8988T (cell line): Measurements from ENCODE around the gene NSUN7.

Source experiments
- DNase-seq: peaks from one replicate; pipeline ENCODE4 v3.0.0; 2011

The NSUN7 gene

DNA sequence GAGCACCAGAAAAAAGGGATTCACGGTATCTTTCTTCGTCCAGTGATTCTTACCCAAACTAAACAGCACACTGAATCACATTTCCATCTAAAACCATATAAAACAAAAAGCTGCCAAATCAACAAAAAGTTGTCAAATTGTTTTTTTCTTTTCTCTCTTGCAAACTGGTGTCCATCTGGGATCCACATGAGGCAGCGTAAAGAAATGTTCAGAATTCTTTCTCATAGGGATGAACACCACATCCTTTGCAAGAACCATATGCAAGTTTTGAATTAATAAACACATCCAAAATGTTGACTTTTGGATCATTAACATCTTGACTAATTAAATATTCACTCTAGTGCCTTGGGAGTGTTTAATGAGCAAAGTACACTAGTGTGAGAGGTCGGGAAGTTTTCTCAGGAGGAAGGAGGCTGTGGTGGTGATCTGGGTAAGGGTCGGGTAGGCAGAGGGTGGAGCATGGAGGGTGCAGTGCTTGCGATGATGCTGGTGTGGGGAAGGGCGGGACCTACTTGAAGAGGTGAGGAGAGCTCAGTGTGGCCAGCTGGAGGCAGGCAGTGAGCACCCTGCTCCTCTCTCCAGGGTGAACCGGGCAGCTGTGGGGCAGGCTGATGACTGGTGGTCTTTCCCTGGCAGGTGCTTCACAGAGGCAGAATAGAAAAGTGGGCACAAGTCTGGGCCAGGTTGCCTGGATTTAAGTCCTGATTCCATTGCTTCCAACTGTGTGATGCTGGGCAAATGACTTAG lies 72.8 kb downstream of the NSUN7 start:
- no peak for DNase-seq

DNA sequence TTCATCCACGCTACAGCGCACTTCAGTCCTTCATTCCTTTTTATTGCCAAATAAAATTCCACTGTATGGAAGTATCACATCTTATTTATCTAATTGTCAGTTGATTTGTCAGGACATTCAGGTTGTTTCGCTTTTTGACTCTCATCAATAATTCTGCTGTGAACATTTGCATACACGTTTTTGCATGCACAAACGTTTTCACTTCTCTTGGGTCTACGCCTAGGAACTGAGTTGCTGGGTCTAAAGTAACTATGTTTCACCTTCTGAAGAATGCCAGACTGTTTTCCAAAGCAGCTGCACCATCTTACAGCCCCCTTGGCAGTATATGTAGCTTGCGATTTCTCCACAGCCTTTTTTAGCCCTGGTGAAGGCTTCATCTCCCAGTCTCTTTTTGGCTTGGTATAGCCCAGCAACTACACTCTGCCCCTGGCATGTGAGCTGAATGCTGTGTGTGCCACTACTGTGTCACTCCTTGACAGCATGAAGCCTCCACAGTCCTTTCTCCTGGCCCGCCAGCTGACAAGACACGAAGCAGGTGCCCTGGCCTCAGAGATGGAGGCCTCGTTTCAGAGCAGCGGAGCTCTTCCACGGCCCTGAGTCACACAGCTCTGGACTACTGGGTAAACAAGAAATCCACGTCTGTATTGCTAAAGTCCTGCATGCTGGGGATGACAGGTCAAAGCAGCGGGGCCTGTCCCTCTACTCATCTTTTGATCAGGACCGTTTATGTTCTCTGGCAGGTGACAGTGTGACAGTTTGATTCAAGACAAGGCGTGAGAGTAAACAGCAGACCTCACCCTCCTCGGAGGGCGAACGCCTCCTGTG lies 75.5 kb downstream of the NSUN7 start:
- DNase-seq: no peak

DNA sequence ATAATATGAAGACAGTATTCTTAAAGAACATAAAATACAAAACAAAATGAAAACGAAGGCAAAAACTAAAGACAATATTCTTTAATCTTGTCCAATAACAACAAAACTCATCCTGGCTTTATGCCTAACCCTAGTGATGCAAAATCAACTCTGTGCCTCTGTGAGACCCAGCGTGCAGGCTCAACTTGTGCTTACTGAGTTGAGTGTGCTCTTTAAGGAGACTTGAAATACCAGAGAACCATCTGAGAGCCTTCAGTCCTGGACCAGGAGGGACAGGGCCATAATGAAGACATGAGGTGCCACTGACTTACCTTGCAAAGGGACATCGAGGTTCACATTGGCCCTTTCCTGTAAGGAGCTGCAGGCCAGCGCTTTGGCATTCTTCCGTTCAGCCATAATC lies 77.1 kb downstream of the NSUN7 start:
- no peak for DNase-seq

DNA sequence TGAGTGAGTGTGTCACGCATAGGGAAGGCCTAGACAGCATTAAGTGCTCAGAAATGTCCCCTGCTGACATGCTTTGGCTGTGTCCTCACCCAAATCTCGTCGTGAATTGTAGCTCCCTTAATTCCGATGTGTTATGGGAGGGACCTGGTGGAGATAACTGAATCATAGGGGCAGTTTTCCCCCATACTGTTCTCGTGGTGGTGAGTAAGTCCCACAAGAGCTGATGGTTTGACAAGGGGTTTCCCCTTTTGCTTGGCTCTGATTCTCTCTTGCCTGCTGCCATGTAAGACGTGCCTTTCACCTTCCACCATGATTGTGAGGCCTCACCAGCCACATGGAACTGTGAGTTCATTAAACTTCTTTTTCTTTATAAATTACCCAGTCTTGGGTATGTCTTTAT lies 78.0 kb downstream of the NSUN7 start:
- no peak for DNase-seq

DNA sequence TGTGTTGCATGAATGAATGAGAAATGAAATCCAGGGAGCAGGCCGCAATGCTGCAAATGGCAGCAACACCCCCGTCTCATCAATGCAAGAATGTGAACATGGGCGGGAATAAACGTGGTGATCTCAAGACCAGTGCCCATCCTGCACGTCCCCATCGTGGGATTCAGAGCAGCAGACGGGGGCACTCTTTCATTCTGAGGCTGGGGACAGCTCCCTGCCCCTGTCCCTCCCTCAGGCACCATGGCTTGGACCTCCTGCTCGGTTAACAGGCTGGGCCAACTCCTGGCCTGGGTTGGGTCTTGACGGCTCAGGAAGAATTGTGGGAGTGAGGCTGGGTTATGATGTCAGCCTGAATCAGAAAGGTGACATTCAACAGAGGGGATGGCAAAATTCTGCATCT lies 78.9 kb downstream of the NSUN7 start:
- no peak for DNase-seq

DNA sequence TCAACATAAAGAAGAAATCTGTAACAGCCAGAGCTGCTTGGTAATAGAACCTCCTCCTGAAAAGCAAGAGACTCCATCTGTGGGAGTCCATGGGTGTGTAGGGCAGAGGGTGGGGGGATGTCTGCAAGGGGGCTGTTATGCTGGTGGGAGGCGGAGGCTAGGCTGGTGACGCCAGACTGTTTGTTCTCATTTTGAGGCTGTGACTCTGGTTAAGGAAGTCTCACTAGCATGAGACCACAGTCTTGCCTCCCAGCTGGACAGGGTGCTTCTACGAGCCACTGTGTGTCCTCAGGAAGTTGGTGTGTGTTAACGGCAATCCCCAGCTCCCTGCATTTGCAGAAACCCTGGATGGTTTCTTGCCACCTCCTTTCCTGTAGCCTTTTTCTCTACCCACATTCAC lies 79.8 kb downstream of the NSUN7 start:
- no peak for DNase-seq

DNA sequence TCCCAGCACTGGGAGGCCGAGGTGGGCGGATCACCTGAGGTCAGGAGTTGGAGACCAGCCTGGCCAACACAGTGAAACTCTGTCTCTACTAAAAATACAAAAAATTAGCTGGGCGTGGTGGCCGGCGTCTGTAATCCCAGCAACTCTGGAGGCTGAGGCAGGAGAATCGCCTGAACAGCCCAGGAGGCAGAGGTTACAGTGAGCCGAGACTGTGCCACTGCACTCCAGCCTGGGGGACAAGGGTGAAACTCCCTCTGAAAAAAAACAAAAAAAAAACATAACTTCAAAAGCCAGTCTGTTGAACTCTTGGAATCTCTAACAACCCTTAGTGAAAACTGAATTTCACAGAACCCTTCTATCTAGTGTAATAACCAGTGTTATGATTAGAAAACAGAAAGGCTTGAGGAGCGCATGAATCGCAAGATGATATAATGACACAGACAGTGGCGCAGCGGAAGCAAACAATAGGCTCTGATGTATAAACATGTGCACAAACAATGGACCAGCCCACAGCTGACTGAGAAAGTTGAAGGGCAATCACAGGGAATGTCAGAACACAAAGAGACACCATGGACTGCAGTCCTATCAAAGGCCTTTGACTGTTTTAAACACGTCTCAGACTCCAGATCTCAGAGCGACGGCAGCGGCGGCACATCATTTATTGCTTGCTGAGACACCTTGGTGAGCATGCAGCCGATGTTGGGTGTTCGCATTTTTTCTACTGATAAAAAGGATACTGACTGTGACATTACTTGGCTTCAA lies 81.6 kb downstream of the NSUN7 start:
- DNase-seq: no peak

DNA sequence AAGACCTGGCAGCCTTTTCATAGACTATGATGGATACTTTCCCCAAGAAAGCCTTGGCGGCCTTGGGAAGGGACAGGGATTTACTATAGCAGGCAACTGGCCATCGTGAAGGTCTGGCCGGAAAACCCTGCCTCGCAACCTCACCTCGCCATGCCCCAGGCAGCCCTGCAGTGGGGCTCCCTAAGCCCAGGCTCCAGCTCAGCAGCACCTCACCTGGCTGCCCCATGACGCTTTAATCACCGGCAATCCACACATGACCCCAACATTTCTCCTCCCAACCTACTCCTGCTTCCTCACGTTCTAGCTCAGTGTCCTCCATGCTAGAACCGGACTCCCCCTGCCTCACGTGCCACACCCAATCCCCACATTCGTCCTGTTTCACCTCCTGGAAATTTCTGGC lies 82.4 kb downstream of the NSUN7 start:
- DNase-seq: no peak

DNA sequence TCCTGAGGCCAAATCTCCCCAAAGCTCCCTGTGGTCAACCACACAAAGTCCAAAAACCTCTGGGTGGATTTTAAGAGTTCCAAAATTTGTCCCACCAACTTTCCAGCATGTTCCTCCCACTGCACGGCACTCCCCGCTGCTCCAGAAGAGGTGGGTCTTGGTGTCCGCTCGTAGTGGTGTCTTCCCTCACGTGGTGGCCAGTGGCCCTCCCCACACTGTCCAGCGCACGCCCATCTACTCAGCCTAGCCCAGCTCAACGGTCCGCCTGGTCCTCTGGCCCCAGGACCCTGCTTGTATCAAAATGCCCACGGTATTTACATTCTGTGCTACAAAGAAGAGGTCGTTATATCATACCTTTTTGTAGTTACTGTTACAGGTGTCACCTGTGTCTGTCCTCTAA lies 83.5 kb downstream of the NSUN7 start:
- DNase-seq: no peak

DNA sequence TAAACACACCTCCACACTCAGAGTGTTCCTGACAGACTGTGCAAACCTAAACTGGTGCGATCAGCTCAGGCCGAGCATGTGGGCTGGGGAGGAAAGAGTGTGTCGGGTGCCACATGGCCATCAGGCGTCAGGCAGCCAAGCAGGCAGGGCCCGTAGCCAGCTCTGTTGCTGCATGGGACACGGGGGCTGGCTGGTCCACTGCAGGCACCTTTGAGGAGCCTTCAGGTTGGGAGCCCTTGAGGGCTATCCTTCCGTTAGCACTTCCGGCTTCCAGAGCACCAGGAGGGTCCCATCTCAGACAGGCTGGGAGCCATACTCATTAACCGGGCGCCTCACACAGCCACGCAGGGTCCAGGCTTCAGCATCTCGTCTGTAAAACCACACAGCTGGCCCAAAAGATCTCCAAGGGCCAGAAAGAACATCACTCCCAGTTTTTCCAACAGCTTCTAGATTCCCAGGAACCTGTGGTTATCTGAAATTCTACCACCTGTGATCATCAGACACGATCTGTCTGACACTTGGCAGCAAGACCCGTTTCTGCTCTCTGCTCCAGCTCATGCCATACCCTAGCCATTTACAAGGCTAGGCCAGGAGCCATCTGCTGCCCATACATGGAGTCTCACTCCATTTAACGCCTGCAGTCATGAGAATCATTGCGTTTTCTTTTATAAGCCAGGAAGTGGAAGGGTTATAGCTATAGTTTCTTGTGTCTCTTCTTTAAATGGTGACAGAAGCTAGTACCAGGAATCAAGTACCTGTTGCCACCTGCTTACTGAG lies 87.5 kb downstream of the NSUN7 start:
- no peak for DNase-seq

DNA sequence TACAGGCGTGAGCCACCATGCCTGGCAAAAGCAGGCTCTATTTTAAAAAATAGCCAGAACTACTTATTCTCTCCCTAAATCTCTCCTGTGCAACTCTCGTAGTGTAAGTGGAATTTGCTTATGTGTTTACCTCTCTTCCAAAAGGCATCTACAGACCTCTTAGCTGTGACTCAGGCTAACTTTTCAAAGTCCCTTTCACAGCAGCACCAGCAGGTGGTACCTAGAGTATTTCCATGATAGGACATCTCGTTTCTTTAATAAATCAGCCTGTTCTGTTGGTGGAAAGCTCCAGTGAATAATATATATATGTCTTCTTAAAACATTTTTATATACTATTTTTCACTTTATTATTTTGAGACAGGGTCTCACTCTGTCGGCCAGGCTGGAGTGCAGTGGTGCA lies 89.0 kb downstream of the NSUN7 start:
- DNase-seq: no peak

DNA sequence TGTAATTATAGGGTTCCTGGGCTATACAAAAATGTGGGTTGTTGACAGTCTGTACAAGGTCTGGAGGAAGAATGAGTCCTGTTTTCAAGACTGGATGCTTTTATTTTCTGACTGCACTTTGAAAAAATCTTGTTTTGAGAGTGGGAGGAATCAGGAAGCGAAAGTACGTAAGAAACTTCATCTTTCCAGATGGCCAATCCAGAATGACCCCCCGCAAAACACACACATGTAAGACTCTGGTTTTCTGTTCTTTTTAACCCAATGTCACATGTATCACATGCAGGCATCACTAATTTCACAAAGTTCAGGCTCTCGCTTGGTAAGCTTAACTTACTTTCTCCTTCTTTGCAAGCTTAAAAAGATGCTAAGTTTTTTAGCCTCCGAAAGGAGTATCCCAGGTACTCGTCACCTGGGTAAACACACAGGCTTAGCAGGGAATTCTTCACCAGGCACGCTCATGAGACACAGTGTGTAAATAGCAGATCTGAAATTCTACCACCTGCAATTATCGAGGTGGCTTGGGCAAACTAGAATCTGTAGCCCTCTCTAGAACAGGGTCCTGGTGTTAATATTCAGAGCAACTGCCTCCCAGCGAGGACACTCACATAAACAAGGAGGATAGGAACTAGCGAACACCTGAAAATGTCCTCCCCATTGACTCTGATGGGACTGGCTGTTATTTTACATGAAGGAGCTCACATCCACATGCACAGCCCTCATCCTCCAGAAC lies 90.7 kb downstream of the NSUN7 start:
- no peak for DNase-seq

DNA sequence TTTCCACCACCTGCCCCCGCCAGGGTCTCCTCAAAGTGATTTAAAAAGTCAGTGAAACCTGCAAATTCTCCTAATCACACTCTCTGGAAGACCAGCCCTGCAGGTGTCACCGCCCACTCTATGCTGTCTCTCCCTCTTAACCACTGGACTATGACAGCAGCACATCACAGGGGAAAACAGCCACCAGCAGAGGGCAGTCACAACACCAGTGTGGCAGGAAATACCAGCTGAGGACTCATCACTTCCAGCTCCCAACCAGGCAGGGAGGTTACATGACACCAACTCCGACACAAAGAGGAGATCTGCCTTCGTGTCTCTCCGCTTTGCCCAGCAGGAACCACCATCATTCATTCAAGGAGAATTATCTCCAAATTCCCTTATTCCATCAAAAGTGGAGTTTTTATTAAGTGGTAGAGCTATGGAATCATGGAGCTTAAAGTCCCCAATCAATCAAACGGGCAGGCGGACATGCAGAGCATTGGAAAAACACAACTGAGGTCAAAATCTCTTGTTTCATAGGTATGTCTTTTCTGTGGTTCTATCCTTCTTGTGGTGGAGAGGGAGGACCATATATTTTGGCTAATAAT lies 91.3 kb downstream of the NSUN7 start:
- peak; percentile 63 for DNase-seq

DNA sequence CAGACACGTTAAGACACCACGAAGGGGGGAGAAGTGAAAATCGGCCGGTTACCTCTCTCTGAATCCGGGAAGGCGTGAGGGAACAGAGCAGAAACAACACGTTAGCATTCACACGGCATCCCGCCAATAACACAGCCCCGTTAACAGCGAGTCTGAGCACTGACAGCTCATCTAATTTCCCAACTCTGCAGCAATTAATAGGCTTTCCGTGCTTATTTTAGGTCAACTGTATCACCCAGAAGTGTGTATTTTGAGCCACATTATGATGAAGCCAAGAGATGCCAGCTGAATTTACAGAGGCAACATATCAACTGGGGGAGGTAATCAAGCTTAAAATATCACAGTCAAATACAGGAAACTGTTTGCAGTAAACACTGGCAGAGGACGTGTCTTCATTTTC lies 92.6 kb downstream of the NSUN7 start:
- DNase-seq: no peak

DNA sequence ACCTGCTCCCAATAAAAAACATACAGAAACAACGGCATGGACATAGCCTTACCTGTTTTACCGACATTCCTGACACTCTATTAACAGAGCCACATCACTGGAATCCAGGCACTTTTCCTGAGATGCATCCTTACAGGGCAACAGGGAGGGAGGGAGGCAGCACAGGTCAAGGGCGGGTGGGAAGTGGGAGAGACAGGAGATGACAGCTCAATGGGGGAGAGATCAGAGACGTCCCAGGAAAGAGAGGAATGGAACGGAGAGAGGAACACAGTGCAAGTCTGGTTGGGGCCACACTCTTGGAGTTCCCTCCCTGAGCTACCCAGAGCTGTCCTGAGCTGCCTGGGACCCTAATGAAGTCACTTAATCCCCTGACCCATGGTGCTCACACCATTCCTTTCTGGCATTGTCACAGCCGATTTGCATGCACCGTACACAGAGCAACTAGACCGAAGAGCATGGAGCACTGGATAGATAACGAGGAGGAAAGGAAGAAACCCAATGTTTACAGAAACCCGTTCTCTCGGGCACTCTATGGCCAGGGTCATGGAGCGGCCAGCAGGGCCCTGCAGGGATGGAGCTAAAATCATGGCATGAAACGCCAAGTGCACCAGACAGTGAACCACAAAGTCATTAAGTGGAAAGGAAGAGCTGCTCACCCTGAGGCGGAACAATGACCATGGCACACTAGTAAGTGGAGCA lies 93.1 kb downstream of the NSUN7 start:
- no peak for DNase-seq

DNA sequence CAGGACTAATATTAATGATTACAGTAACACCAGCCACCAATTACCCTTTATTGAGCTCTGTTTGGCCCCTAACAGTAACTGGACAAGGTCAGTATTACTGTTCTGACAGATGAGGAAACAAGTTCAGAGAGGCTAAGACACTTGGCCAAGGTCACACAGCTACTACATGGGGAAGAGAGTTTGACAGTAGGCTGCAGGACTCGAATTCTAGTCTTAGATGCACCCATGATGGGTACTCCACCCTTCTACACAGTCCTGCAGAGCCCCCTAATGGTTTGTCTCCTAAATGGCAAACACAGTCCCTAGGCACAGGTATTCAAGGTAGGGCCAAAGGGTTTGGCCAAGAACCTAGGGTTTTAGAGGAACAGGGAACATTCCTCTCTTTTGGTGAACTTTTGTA lies 93.9 kb downstream of the NSUN7 start:
- DNase-seq: no peak

DNA sequence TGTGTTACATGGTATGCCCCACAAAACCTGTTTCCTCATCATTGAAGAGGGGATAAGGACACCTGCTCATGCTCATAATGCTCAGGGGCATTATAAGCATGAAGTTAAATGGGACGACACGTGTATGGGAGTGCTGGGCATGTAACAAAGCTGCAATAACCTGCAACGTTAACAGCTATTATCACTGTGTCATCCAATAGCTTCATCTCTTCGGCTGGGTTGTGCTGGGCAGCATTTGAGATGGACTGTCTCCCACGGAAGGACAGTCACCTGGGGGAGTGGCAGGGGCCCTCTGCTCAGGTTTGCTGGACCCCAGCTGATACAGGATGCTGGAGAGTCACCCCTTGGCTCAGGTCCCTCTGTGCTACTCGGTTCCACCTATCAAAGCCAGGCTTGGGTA lies 94.5 kb downstream of the NSUN7 start:
- DNase-seq: no peak

DNA sequence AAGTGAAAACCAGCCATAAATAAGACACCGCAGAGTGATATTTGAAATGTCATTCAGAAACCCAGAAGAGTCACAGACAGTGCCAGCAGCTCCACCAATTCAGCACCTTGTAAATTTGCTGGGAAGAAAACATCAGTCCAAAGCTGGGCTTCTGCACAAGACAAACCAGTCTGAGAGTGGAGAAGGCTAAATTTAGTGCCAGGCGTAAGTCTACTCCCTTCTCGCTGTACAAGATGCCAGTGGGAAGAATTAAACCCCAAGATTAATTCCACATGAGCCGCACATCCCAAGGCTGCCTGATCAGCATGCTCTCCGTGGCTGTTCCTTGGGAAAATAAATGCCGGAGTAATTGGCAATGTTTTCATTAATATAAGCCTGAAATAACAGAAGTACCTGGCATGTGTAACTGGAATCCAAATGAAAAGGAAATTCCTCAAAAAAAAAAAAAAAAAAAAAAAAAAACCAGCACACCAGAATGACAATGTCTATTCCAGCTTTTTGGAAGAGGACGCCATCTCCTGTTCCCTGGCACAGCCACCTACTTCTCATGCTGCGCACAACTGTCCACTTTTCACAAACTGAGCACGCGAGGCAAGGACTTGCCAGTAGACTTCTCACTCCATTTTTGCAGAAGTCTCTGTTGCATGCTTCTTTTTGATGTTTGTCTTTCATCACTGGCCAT lies 95.5 kb downstream of the NSUN7 start:
- DNase-seq: no peak

DNA sequence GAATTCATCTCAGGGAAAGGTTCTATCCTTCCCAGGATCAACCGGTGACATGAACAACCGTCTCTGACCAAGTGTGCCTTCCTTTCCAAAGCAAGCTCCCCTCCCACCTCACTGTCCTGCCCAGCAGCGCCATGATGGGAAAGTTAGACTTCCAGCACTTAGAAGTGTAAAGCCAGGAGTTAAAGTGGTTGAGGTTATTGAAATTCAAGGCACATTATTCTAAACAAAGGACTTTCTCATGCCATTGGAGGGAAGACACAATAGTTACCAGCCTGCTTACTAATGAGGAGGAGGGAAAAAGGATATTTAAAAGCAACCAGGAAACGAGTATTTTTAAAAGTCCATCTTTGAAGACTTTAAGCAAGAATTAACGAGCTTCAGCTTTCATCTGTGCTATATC lies 96.8 kb downstream of the NSUN7 start:
- no peak for DNase-seq

DNA sequence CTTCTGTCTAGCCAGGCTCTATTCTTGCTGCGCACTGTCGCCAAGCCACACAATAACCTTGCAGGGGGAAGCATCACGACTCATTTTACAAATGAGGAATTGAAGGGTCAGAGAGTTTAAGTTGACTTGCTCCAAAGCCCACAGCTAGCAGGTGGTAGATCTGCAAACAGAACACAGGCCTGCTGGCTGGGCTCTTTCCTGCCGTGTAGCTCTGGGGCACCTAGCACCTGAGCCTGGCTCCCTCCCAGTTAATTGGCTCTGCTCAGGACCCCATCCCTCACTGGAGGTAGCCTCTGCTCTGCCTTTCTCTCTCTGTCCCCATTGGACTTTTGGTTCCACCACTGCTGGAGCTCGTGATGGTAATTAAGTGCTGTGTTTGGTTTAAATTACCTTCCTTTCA lies 98.5 kb downstream of the NSUN7 start:
- no peak for DNase-seq

DNA sequence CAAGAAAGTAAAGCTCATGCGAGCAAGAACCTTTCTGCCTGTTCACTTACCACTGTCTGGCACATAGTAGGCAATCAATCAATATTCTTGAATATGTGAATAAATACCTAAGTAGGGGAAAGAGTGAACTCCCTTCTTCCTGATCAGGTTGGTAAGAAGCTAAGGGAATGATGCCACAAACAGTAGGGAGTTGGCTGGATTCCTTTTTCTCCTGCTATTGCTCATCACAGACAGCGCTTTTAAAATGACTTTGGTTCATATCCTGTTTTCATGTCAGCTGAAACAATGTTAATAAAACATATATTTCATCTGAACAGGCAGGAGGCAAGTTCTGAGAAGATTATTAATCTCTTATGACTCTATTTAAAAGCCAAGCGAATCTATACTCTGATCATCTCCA lies 99.2 kb downstream of the NSUN7 start:
- no peak for DNase-seq
